GM23248 (cell line): ENCODE measurements around the gene IRF9. TPM values are rescaled to one million over a fixed set of nuclear protein-coding genes. Genes with fewer than 3 reads are reported as not detected.

Experiments
- DNase-seq: peaks from one replicate; pipeline ENCODE4 v3.0.0-alpha.2; 2015
- H2AFZ ChIP-seq: fragments of 200-600 bp; sonication (generic); 2 replicates; pipeline ENCODE4 v1.6.1; 2016; ENCODE audit warnings: antibody characterized with exemption
- H3F3A ChIP-seq: fragments of 200-600 bp; sonication (generic); 2 replicates; pipeline ENCODE4 v1.6.1; 2016; ENCODE audit warnings: mild to moderate bottlenecking, antibody characterized with exemption, mixed run types; ENCODE audit not compliant: insufficient read depth
- H3K27ac ChIP-seq: fragments of 200-600 bp; sonication (generic); 2 replicates; pipeline ENCODE4 v1.5.1; 2016; ENCODE audit warnings: mild to moderate bottlenecking
- H3K27me3 ChIP-seq: fragments of 200-600 bp; sonication (generic); replicated peaks from 2 replicates; pipeline ENCODE4 v1.6.1; 2016; ENCODE audit warnings: mild to moderate bottlenecking; ENCODE audit not compliant: insufficient read depth
- H3K36me3 ChIP-seq: fragments of 200-600 bp; sonication (generic); 2 replicates; pipeline ENCODE4 v1.6.1; 2016; ENCODE audit warnings: low read depth, mild to moderate bottlenecking
- H3K4me1 ChIP-seq: fragments of 200-600 bp; sonication (generic); 2 replicates; pipeline ENCODE4 v1.6.1; 2016; ENCODE audit warnings: mild to moderate bottlenecking; ENCODE audit not compliant: insufficient read depth
- H3K4me2 ChIP-seq: fragments of 200-600 bp; sonication (generic); one replicate; pipeline ENCODE4 v1.6.1; 2016; ENCODE audit warnings: mild to moderate bottlenecking; ENCODE audit not compliant: unreplicated experiment
- H3K4me3 ChIP-seq: fragments of 200-600 bp; sonication (generic); 2 replicates; pipeline ENCODE4 v1.5.1; 2016; ENCODE audit warnings: mild to moderate bottlenecking
- H3K79me2 ChIP-seq: fragments of 200-600 bp; sonication (generic); 2 replicates; pipeline ENCODE4 v1.6.1; 2016; ENCODE audit warnings: mild to moderate bottlenecking; ENCODE audit not compliant: insufficient read depth
- H3K9ac ChIP-seq: fragments of 200-600 bp; sonication (generic); 2 replicates; pipeline ENCODE4 v1.6.1; 2016; ENCODE audit warnings: mild to moderate bottlenecking
- H3K9me2 ChIP-seq: fragments of 200-600 bp; sonication (generic); 2 replicates; pipeline ENCODE4 v1.6.1; 2016; ENCODE audit warnings: mixed run types, mild to moderate bottlenecking, moderate library complexity; ENCODE audit not compliant: insufficient read depth
- H3K9me3 ChIP-seq: fragments of 200-600 bp; sonication (generic); one replicate; pipeline ENCODE4 v1.6.1; 2017; ENCODE audit warnings: low read depth
- H4K20me1 ChIP-seq: fragments of 200-600 bp; sonication (generic); 2 replicates; pipeline ENCODE4 v1.6.0; 2016; ENCODE audit not compliant: insufficient read depth
- EZH2 ChIP-seq: fragments of 200-600 bp; sonication (generic); IDR thresholded peaks from 2 replicates; pipeline ENCODE4 v1.6.1; 2018; ENCODE audit warnings: antibody characterized with exemption, mild to moderate bottlenecking; ENCODE audit not compliant: insufficient read depth, poor library complexity, severe bottlenecking
- EZH2phosphoT487 ChIP-seq: fragments of 200-600 bp; sonication (generic); IDR thresholded peaks from 2 replicates; pipeline ENCODE4 v1.6.1; 2018; ENCODE audit warnings: antibody characterized with exemption, moderate library complexity, mild to moderate bottlenecking, low read depth; ENCODE audit not compliant: insufficient read depth
- WGBS, 2 experiments: methylation state at CpG; one replicate each; pipeline ENCODE4 v1.1.6; 2015 to 2017; ENCODE audit warnings: low lambda C conversion rate in 2 of 2, low coverage in 1 of 2; ENCODE audit errors: missing lambda C conversion rate in 2 of 2; 5-methylcytosine and 5-hydroxymethylcytosine counted together
- in situ Hi-C: fragments of 300-500 bp; cut with MboI; formaldehyde crosslinking; loops from 2 replicates; pipeline ENCODE4 v1.15.0; 2020
- polyA plus RNA-seq: library from polyadenylated mRNA; unstranded; fragments of >200 nt; fragmentation: Nextera tagmentation; extraction: Ambion mirVana; gene quantifications from 2 replicates; pipeline ENCODE4 v1.2.1, GENCODE V29; 2016
- total RNA-seq: library from RNA; depleted of rRNA; stranded (reverse); fragments of >200 nt; shearing (Covaris generic); gene quantifications from 2 replicates; pipeline ENCODE4 v1.2.3, GENCODE V29; 2014

Gene IRF9
- total and polyA plus RNA-seq, 2 experiments from 2014 or later, result 56.7 to 87.1 TPM

GRCh38 chr14:24185026-24185425 lies 24.0 kb downstream of the IRF9 start:
- peaks cover 23% of the 10 kb centered on the region for H3K79me2 ChIP-seq
- no peaks in the 10 kb centered on the region for H4K20me1 ChIP-seq
- no peaks in the 10 kb centered on the region for H3K27me3 ChIP-seq
- no peak overlapping the region for H3K4me2 ChIP-seq
- in situ Hi-C loops, result no loop called here
- H3K9ac ChIP-seq, result no peak overlapping the region
- H3K4me1 ChIP-seq, result peaks cover 18% of the 10 kb centered on the region
- no peaks in the 10 kb centered on the region for H3K9me2 ChIP-seq
- no peak for DNase-seq
- peaks cover 24% of the 10 kb centered on the region for H3F3A ChIP-seq
- peaks cover 9% of the 10 kb centered on the region; the same call in 1 of the 2 replicates for H3K36me3 ChIP-seq
- no peak overlapping the region for H2AFZ ChIP-seq
- H3K27ac ChIP-seq, result no peak overlapping the region
- 85 to 86% methylated on average over 7 of the region's 7 CpGs for WGBS, 2 experiments
- no peak for TF ChIP-seq EZH2phosphoT487
- no peak for TF ChIP-seq EZH2
- no peak overlapping the region for H3K4me3 ChIP-seq
- H3K9me3 ChIP-seq, result no peaks in the 10 kb centered on the region

- DNase-seq, result no peak
- 86% methylated on average over 11 of the region's 11 CpGs for WGBS, 2 experiments
- Histone ChIP-seq H3K4me1 (peaks cover 13% of the 10 kb centered on the region), H3K79me2 (peaks cover 23% of the 10 kb centered on the region), H3K9me2 (no peaks in the 10 kb centered on the region), H3K27me3 (no peaks in the 10 kb centered on the region), H3K9me3 (no peaks in the 10 kb centered on the region), H3K27ac (no peak overlapping the region), H3K9ac (no peak overlapping the region), H3K4me2 (no peak overlapping the region), H2AFZ (no peak overlapping the region), H3K4me3 (no peak overlapping the region), H3K36me3 (peaks cover 6% of the 10 kb centered on the region; the same call in 1 of the 2 replicates), H4K20me1 (no peaks in the 10 kb centered on the region), H3F3A (peaks cover 17% of the 10 kb centered on the region)
- TF ChIP-seq EZH2, result no peak
- no peak for TF ChIP-seq EZH2phosphoT487
- in situ Hi-C loops, result no loop called here
These were observed 24.7 kb downstream of the IRF9 start for GRCh38 chr14:24185741-24186140.

- Histone ChIP-seq H3K4me3 (no peak overlapping the region), H3K9me2 (no peaks in the 10 kb centered on the region), H3F3A (peaks cover 12% of the 10 kb centered on the region), H3K9ac (no peak overlapping the region), H2AFZ (no peak overlapping the region), H3K27ac (no peak overlapping the region), H3K4me2 (peak overlapping the region; percentile 91), H3K36me3 (no peaks in the 10 kb centered on the region), H3K4me1 (peaks cover 13% of the 10 kb centered on the region), H3K79me2 (peaks cover 32% of the 10 kb centered on the region), H4K20me1 (no peaks in the 10 kb centered on the region), H3K27me3 (no peaks in the 10 kb centered on the region), H3K9me3 (no peaks in the 10 kb centered on the region)
- 91 to 92% methylated on average over 10 of the region's 10 CpGs for WGBS, 2 experiments
- no peak for TF ChIP-seq EZH2phosphoT487
- no peak for TF ChIP-seq EZH2
- in situ Hi-C loops, result no loop called here
- DNase-seq, result no peak
These were observed 25.9 kb downstream of the IRF9 start for GRCh38 chr14:24186831-24187538.

GRCh38 chr14:24187539-24187915 lies 26.5 kb downstream of the IRF9 start:
- peaks cover 12% of the 10 kb centered on the region for H3F3A ChIP-seq
- H3K27me3 ChIP-seq, result no peaks in the 10 kb centered on the region
- H3K9ac ChIP-seq, result 0 out of 2 replicates have a peak overlapping the region, but pooled peaks have one; percentile 87
- TF ChIP-seq EZH2 (no peak), EZH2phosphoT487 (no peak)
- H3K36me3 ChIP-seq, result no peaks in the 10 kb centered on the region
- peak overlapping the region; percentile 96 for H3K4me3 ChIP-seq
- peaks cover 13% of the 10 kb centered on the region for H3K4me1 ChIP-seq
- H3K9me3 ChIP-seq, result no peaks in the 10 kb centered on the region
- peak overlapping the region; percentile 91 for H3K4me2 ChIP-seq
- in situ Hi-C loops, result no loop called here
- no peaks in the 10 kb centered on the region for H3K9me2 ChIP-seq
- no peak overlapping the region; the same call in 1 of the 2 replicates for H2AFZ ChIP-seq
- H4K20me1 ChIP-seq, result no peaks in the 10 kb centered on the region
- no peak for DNase-seq
- H3K79me2 ChIP-seq, result peaks cover 38% of the 10 kb centered on the region
- H3K27ac ChIP-seq, result no peak overlapping the region
- WGBS, 2 experiments, result 55 to 79% methylated on average over 2 of the region's 2 CpGs
